Activated naive CD4-positive, alpha-beta T cell treated with anti-CD3 and anti-CD28 coated beads for 36 hours (primary cell): ENCODE data around the gene PSMD13. TPM values are rescaled to one million over a fixed set of nuclear protein-coding genes. Genes with fewer than 3 reads are reported as not detected.

Source experiments
- CTCF ChIA-PET: fragments of 350-600 bp; sonication (Branson Sonifier 250); formaldehyde crosslinking; loops from one replicate; lab custom pipeline; 2021; ENCODE audit warnings: antibody characterized with exemption; lab: Charles Lee
- DNase-seq: peaks from one replicate; pipeline ENCODE4 v3.0.0-alpha.2; 2020
- H3K27ac Mint-ChIP-seq: one replicate; pipeline ENCODE4 v1.8.0; 2021; ENCODE audit warnings: mild to moderate bottlenecking, mixed read lengths
- H3K27me3 Mint-ChIP-seq: one replicate; pipeline ENCODE4 v1.8.0; 2021; ENCODE audit warnings: low read depth, mixed read lengths
- H3K36me3 Mint-ChIP-seq: one replicate; pipeline ENCODE4 v1.8.0; 2021; ENCODE audit warnings: low read depth, mixed read lengths
- H3K4me1 Mint-ChIP-seq: one replicate; pipeline ENCODE4 v1.8.0; 2021; ENCODE audit warnings: low read depth, mixed read lengths
- H3K4me3 Mint-ChIP-seq: one replicate; pipeline ENCODE4 v1.8.0; 2021; ENCODE audit warnings: mild to moderate bottlenecking, moderate library complexity, mixed read lengths
- H3K9me3 Mint-ChIP-seq: one replicate; pipeline ENCODE4 v1.8.0; 2021; ENCODE audit warnings: mixed read lengths
- intact Hi-C: fragments of 100-400 bp; cut with micrococcal nuclease; formaldehyde crosslinking; loops from one replicate; pipeline ENCODE4 v1.15.1; 2023
- total RNA-seq, 2 experiments: library from RNA; stranded (reverse); gene quantifications; one replicate each; pipeline ENCODE4 v1.2.3, GENCODE V29; 2021

The PSMD13 gene
- total RNA-seq, 2 experiments from 2014 or later = 206 to 210 TPM

DNA sequence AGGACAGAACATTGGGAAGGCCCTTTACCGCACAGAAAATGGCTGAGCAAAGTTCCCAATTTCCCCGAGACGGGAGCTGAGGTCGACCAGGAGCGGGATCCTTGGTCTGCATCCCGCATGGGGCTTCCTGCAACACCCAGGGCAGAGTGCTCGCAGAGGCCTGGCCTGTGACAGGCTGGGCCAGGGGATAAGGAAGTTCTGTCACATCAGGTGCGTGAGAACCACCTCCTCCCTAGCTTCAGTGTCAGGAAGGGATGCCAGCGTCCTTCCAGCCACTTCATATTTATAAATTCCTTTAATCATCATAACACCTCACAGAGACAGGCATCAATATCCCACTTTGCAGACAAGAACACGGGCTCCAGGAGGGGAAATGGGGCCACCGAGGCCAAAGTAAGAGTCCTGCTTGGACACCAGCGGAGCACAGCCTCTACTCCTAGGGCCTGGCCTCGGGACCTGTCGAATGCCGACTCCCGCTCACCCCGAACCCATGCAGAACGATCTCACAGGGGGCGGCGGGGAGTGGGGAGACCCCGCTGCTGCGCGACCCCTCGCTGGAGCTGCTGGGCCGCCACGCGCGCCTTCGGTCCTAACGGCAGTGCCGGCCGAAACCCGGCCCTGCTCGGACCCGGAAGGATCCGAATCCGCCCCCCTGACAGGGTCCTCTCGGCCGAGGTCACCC is 30.1 kb upstream of the PSMD13 start:
- no peaks in the 10 kb centered on the region for H3K9me3 Mint-ChIP-seq
- H3K4me3 Mint-ChIP-seq = peak overlapping the region; percentile 96
- peaks cover 72% of the 10 kb centered on the region for H3K4me1 Mint-ChIP-seq
- DNase-seq = peak; percentile 43
- intact Hi-C loops = loop anchor here (1.0 to 10.0 kb wide), 11 partner anchors 30 to 591 kb away; partner anchors contain the start of genes PGGHG, PSMD13, SIGIRR and SIRT3
- CTCF ChIA-PET = interaction anchor here (0.7 to 2.3 kb wide), 5 partner anchors 10 to 149 kb away, joined by 3 to 10 read pairs (median 6); no protein-coding TSS in a partner anchor
- peaks cover 30% of the 10 kb centered on the region for H3K36me3 Mint-ChIP-seq
- no peaks in the 10 kb centered on the region for H3K27me3 Mint-ChIP-seq
- peak overlapping the region; percentile 97 for H3K27ac Mint-ChIP-seq

DNA sequence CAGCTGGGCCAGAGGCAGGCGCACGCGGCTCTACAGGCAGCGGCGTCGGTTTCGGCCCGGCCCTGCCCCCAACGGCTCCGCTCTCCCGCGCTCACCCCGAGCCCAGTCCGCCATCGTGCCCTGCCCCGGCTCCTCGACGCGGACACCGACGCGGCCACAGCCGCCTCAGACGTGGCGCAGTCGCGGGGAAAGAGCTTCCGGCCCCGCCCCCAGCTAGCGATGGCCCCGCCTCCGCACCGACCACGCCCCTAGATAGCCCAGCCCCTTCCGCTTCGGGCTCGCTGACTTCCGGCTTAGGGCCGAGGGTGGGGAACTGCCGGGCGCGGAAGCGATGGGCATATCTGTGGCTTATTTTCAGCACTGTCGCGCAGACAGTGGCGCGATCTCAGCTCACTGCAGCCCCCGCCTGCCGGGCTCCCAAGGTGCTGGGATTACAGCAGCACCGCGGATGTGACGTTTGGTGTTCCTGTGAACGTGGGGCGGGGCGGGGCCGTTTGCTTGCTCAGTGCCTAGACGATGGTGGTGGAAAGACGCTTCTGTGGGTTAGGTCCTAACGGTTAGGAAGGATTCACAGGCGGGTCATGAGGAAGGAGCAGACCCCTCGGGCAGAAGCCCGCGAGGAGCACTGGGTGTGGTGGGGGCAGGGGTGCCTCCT is 29.4 kb upstream of the PSMD13 start, which contains the start of the genes BET1L and RIC8A:
Gene BET1L, minus strand, starts transcription at position 192 of the 655 bp plus-strand sequence. Its CDS starts 78 bp downstream, at position 114.
Gene RIC8A, plus strand, starts transcription at position 501 of the 655 bp plus-strand sequence. CDS start 1,147 bp downstream, outside the sequence.
- peak; percentile 98 for DNase-seq
- no peaks in the 10 kb centered on the region for H3K27me3 Mint-ChIP-seq
- peaks cover 35% of the 10 kb centered on the region for H3K36me3 Mint-ChIP-seq
- H3K27ac Mint-ChIP-seq = peak within 1 kb of the TSS; percentile 98
- H3K4me3 Mint-ChIP-seq = peak within 1 kb of the TSS; percentile 96
- intact Hi-C loops = loop anchor here (1.0 to 10.0 kb wide), 11 partner anchors 29 to 590 kb away; partner anchors contain the start of genes PGGHG, PSMD13, SIGIRR and SIRT3
- CTCF ChIA-PET = interaction anchor here (0.7 to 2.3 kb wide), 7 partner anchors 9 to 242 kb away, joined by 3 to 10 read pairs (median 6); partner anchors contain the start of genes PSMD13 and SIRT3
- H3K4me1 Mint-ChIP-seq = peaks cover 69% of the 10 kb centered on the region
- H3K9me3 Mint-ChIP-seq = no peaks in the 10 kb centered on the region

DNA sequence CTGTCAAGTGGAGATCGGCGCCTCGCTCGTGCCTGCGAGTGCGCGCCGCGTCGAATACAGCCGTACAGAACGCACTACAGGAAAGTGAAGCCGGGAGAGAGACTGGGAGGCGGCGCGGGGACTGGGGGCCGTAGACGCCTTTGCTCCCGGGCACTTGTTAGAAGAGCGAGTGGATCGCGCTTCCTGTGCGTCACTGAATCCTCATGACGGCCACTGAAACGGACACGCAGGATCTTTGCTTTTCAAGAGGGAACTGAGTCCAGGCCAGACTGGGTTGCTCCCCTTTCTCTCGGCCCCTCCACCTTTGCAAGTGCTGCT is 29.0 kb upstream of the PSMD13 start:
- H3K36me3 Mint-ChIP-seq = peaks cover 36% of the 10 kb centered on the region
- H3K4me3 Mint-ChIP-seq = peak overlapping the region; percentile 96
- H3K27me3 Mint-ChIP-seq = no peaks in the 10 kb centered on the region
- peak overlapping the region; percentile 98 for H3K27ac Mint-ChIP-seq
- H3K9me3 Mint-ChIP-seq = no peaks in the 10 kb centered on the region
- CTCF ChIA-PET = interaction anchor here (0.7 to 2.3 kb wide), 8 partner anchors 9 to 241 kb away, joined by 3 to 10 read pairs (median 6); partner anchors contain the start of genes PSMD13 and SIRT3
- H3K4me1 Mint-ChIP-seq = peaks cover 64% of the 10 kb centered on the region
- no peak for DNase-seq
- intact Hi-C loops = loop anchor here (1.0 to 10.0 kb wide), 11 partner anchors 28 to 589 kb away; partner anchors contain the start of genes PGGHG, PSMD13, SIGIRR and SIRT3

DNA sequence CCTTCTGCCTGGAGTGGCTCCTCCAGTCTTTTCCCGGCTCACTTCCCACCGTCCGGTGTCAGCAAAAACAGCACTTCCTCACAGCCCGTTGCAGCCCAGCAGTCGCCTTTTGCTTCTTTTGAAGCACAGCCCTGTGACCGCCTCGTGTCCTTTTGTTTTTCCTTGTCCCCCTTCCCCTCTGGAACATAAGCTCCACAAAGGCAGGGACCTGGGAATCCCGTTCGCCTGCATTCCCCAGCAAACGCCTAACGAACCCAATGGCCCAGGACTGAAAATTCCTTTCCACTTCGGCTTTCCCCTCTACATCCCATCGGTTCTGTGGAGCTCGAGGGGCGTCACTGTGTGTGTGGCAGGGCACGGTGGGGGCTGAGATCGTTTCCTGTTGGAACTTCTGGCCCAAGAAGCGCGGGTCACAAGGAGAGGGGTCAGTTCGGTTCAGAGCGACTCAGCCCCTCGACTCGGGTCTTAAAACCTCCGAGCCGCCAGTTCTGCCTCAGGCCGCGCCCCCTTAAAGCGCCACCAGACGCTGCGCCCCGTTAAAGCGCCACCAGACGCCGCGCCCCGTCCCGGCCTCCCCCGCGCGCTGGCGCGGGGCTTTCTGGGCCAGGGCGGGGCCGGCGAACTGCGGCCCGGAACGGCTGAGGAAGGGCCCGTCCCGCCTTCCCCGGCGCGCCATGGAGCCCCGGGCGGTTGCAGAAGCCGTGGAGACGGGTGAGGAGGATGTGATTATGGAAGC is 28.4 kb upstream of the PSMD13 start:
- H3K36me3 Mint-ChIP-seq = peaks cover 39% of the 10 kb centered on the region
- H3K4me3 Mint-ChIP-seq = peak overlapping the region; percentile 96
- peak; percentile 84 for DNase-seq
- peak overlapping the region; percentile 98 for H3K27ac Mint-ChIP-seq
- peaks cover 61% of the 10 kb centered on the region for H3K4me1 Mint-ChIP-seq
- CTCF ChIA-PET = interaction anchor here (0.9 to 1.6 kb wide), 3 partner anchors 8 to 241 kb away, joined by 3 to 5 read pairs (median 3); no protein-coding TSS in a partner anchor
- intact Hi-C loops = loop anchor here (5.0 to 10.0 kb wide), 3 partner anchors 79 to 589 kb away; partner anchors contain the start of genes PGGHG and SLC25A22
- H3K27me3 Mint-ChIP-seq = no peaks in the 10 kb centered on the region
- no peaks in the 10 kb centered on the region for H3K9me3 Mint-ChIP-seq

DNA sequence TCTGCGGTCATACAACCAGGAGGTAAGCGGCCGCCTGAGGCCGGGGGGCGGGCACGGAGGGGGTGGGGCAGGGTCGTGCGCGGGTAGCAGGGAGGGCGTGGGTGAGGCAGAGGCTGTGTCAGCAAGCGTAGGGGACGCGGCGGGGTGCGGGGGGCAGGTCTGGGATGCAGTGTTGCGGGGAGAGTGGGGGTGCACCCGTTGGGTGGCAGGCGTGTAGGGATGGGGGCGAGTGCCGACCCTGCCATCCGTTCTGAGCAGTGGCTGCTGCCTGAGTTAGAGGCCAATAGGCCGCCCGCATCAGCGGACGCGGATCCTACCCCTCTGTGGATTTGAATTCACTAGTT is 27.9 kb upstream of the PSMD13 start:
- intact Hi-C loops = loop anchor here (5.0 to 10.0 kb wide), 3 partner anchors 78 to 588 kb away; partner anchors contain the start of genes PGGHG and SLC25A22
- Mint-ChIP-seq H3K4me3 (peak overlapping the region; percentile 96), H3K9me3 (no peaks in the 10 kb centered on the region), H3K27ac (peak overlapping the region; percentile 98), H3K27me3 (no peaks in the 10 kb centered on the region), H3K4me1 (peaks cover 55% of the 10 kb centered on the region), H3K36me3 (peaks cover 39% of the 10 kb centered on the region)
- CTCF ChIA-PET = no interaction called here
- no peak for DNase-seq

DNA sequence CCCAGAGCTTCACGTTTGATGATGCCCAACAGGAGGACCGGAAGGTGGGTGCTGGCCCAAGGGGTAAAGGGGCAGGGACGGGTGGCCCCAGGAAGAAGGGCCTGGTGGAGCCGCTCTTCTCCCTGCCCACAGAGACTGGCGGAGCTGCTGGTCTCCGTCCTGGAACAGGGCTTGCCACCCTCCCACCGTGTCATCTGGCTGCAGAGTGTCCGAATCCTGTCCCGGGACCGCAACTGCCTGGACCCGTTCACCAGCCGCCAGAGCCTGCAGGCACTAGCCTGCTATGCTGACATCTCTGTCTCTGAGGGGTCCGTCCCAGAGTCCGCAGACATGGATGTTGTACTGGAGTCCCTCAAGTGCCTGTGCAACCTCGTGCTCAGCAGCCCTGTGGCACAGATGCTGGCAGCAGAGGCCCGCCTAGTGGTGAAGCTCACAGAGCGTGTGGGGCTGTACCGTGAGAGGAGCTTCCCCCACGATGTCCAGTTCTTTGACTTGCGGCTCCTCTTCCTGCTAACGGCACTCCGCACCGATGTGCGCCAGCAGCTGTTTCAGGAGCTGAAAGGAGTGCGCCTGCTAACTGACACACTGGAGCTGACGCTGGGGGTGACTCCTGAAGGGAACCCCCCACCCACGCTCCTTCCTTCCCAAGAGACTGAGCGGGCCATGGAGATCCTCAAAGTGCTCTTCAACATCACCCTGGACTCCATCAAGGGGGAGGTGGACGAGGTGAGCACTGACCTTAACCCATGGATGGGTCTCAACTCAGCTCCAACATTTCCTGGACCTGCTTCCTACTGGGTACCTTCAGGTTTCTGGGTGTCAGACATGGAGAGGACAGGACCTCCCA is 27.3 kb upstream of the PSMD13 start:
- Mint-ChIP-seq H3K27ac (peak overlapping the region; percentile 98), H3K27me3 (no peaks in the 10 kb centered on the region), H3K36me3 (peaks cover 36% of the 10 kb centered on the region), H3K4me3 (peak overlapping the region; percentile 96), H3K9me3 (no peaks in the 10 kb centered on the region), H3K4me1 (peaks cover 51% of the 10 kb centered on the region)
- CTCF ChIA-PET = no interaction called here
- no peak for DNase-seq
- intact Hi-C loops = loop anchor here (5.0 to 10.0 kb wide), 3 partner anchors 78 to 588 kb away; partner anchors contain the start of genes PGGHG and SLC25A22

DNA sequence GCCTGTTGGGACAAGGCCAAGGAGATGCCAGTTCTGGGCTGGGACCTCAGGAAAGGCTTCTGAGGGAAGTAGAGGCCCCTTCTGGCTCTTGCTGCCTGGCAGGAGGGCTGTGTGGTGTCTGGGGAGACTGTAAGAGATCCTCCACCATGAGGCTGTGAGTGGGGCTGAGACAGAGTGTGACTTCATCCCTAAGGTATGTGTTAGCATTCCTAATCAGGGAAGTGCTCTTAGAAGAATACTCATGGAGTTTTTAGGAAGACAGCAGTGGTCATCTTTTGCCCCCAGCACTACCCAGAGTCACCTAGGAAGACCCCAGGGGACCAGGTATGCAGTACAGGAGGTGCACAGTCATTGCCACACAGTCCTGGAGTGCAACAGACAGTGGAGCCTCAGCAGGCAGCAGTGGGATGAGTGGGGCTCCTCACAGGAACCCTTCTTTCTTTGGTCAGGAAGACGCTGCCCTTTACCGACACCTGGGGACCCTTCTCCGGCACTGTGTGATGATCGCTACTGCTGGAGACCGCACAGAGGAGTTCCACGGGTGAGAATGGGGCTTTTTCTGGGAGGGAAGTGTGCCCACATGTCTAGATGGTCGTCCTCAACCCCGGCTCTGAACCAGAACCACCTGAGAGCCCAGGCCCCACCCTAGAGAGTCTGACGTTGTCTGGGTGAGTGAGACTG is 26.5 kb upstream of the PSMD13 start:
- Mint-ChIP-seq H3K36me3 (peaks cover 33% of the 10 kb centered on the region), H3K4me1 (peaks cover 43% of the 10 kb centered on the region), H3K27ac (peak overlapping the region; percentile 98), H3K9me3 (no peaks in the 10 kb centered on the region), H3K4me3 (peak overlapping the region; percentile 96), H3K27me3 (no peaks in the 10 kb centered on the region)
- DNase-seq = no peak
- intact Hi-C loops = no loop called here
- CTCF ChIA-PET = no interaction called here

DNA sequence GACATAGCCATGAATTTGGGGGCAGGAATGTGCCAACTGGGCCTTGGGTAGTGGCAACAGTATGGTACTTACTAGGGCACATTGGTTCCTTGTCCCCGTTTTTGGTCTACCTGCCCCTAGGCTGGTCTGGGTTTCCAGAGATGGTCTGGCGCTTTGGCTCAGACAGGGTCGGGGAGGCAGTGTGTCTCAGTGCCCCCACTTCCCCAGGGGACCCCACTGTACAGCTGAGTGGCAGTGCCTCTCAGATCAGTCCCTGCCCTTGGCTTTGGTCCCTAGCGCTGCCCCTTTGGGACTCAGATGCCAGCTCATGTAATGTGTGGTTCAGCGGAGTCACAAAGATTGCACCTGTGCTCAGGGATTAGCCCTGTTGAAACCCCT is 26.0 kb upstream of the PSMD13 start:
- Mint-ChIP-seq H3K36me3 (peaks cover 35% of the 10 kb centered on the region), H3K4me1 (peaks cover 38% of the 10 kb centered on the region), H3K4me3 (no peak overlapping the region), H3K27me3 (no peaks in the 10 kb centered on the region), H3K27ac (no peak overlapping the region), H3K9me3 (no peaks in the 10 kb centered on the region)
- CTCF ChIA-PET = no interaction called here
- intact Hi-C loops = no loop called here
- no peak for DNase-seq

DNA sequence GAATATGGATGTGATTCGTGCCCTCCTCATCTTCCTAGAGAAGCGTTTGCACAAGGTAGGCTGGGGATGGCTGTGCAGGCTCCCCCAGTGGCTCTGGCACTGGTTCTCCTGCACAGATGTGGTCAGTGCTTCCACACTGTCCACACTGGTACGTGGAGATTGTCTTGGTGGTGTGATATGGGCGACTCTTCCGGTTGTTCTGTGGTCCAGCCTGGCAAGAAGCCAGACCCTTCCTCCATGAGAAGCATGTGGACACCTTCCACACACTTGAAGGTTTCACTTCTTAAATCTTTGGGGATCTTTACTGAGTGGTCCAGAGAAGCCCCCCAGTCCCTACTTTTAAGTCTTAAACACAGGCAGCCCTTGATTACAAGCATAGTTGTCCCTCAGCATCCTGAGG is 25.5 kb upstream of the PSMD13 start:
- CTCF ChIA-PET = no interaction called here
- Mint-ChIP-seq H3K9me3 (no peaks in the 10 kb centered on the region), H3K4me3 (no peak overlapping the region), H3K27ac (no peak overlapping the region), H3K4me1 (peaks cover 33% of the 10 kb centered on the region), H3K36me3 (peaks cover 35% of the 10 kb centered on the region), H3K27me3 (no peaks in the 10 kb centered on the region)
- no peak for DNase-seq
- intact Hi-C loops = no loop called here

DNA sequence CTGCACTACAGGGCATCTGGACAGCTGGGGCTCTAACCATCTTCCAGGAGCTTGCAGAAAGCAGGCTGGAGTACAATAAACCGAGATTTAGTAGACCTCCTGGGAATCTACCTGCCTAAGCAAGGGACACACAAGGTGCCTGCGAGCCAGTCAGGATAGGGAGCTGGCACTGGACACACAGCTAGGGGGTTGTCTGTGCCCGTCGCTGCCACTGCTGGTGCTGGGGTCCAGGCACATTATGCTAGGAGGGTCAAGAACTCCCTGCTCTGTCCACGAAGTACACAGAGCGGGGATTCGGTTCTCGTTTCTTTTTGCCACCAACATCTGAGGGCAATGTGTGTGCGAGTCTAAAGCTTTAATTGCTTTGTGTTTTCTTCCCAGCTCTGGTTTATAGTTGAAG is 25.0 kb upstream of the PSMD13 start:
- Mint-ChIP-seq H3K4me1 (peaks cover 32% of the 10 kb centered on the region), H3K27me3 (no peaks in the 10 kb centered on the region), H3K9me3 (no peaks in the 10 kb centered on the region), H3K4me3 (no peak overlapping the region), H3K27ac (peak overlapping the region; percentile 36), H3K36me3 (peaks cover 33% of the 10 kb centered on the region)
- CTCF ChIA-PET = interaction anchor here (0.8 kb wide), 1 partner anchor 9 kb away, joined by 3 read pairs; no protein-coding TSS in a partner anchor
- DNase-seq = no peak
- intact Hi-C loops = no loop called here
